ENCODE data around the gene NINJ2.

NINJ2 gene

DNA sequence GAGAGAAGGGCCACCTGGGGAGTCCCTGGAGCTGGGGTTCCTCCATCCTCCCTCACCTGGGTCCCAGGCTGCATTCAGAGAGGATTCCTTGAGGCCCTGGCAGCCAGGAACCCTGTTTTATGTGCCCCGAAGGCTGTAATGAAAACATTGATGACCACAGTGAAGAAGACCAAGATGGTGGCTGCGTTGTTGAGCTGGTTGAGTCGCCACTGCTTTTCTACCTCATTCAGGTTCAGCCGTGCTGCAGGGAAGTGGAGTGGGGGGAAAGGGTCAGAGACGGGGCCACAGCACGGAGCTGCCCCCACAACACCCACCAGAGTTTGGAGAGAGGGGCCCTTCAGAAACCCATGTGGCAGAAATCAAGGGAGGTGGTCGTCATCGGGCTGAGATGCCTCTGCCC is 98.1 kb downstream of the NINJ2 start:
- no peaks in the 10 kb centered on the region for H3K9me3 ChIP-seq (ENCODE audit: control insufficient read depth in 1 of 2, low read length in 2 of 2)

DNA sequence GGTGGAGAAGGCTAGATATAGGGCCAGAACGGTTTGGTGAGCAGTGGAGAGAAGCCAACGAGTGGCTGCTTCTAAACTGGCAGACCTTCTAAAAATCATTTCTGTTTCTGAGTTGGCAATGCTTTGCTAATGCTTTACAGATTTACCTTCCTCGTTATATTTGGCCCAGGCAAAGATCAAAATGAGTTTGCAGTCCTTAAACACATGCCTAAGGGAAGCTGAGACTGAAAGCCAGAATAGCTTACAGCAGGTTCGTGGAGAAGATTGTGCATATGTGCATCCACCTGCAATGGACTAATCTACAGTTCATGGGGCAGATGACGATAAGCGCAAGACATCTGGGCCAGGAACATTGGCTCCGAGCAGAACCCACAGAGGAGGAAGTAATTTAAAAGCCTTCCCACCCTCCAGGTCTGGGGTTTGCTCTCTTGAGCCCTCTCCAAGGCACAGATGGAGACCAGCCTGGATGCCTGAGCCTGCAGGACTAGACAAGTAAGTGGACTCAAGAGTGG is 99.4 kb downstream of the NINJ2 start:
- H3K4me3 ChIP-seq (ENCODE audit: low read depth in 1 of 2, low read length in 2 of 2) = peak overlapping the region; percentile 1 to 10
- no peaks in the 10 kb centered on the region for H3K9me3 ChIP-seq (ENCODE audit: control insufficient read depth in 1 of 2, low read length in 2 of 2)
- H3K4me1 ChIP-seq (ENCODE audit: control insufficient read depth in 1 of 2, insufficient read depth in 2 of 2, low read length in 2 of 2) = peaks cover 5 to 31% of the 10 kb centered on the region in 2 donors
- H3K9ac ChIP-seq (ENCODE audit: low read depth in 1 of 2, low read length in 2 of 2) = no peak overlapping the region
- H3K27me3 ChIP-seq (ENCODE audit: control insufficient read depth in 1 of 2, insufficient read depth in 2 of 2, low read length in 2 of 2) = no peaks in the 10 kb centered on the region
- H3K36me3 ChIP-seq (ENCODE audit: control insufficient read depth in 1 of 2, insufficient read depth in 2 of 2, low read length in 2 of 2) = no peaks in the 10 kb centered on the region
- H3K27ac ChIP-seq (ENCODE audit: low read depth, low read length) = no peak overlapping the region

More for the DNA sequence above, 98.1 kb downstream of the NINJ2 start:
- H3K27me3 ChIP-seq (ENCODE audit: control insufficient read depth in 1 of 2, insufficient read depth in 2 of 2, low read length in 2 of 2) = no peaks in the 10 kb centered on the region
- no peak overlapping the region for H3K27ac ChIP-seq (ENCODE audit: low read depth, low read length)
- no peak overlapping the region for H3K4me3 ChIP-seq (ENCODE audit: low read depth in 1 of 2, low read length in 2 of 2)
- no peak overlapping the region for H3K9ac ChIP-seq (ENCODE audit: low read depth in 1 of 2, low read length in 2 of 2)
- H3K36me3 ChIP-seq (ENCODE audit: control insufficient read depth in 1 of 2, insufficient read depth in 2 of 2, low read length in 2 of 2) = no peaks in the 10 kb centered on the region
- H3K4me1 ChIP-seq (ENCODE audit: control insufficient read depth in 1 of 2, insufficient read depth in 2 of 2, low read length in 2 of 2) = peaks cover 17 to 43% of the 10 kb centered on the region in 2 donors

DNA sequence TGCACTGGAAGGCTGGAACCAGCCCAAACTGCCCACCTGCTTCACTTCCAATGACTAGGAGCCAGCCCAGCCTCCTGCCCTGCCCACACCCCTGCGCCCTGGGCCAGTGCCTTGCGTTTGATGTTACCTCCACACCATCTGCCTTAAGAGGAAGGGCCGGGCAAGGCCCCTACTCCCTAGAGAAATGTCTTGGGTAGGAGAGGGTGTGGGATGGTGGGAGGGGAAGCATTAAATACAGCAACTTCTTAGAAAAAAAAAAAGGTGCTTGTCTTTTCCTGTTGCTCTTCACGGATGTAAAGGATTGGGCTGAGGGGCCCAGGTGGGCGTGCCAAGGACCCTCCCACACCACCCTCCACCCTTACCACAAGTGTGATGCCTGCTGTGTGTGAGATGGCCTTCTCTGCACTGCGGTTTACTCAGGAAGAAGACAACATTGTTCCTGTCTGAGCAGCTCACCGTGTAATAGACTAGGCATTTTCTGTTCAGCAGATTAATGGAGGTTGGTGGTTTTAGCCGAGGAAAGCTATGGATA is 99.9 kb downstream of the NINJ2 start:
- no peaks in the 10 kb centered on the region for H3K9me3 ChIP-seq (ENCODE audit: control insufficient read depth in 1 of 2, low read length in 2 of 2)
- peak overlapping the region in 1 of 2 donors; percentile 10 for H3K4me3 ChIP-seq (ENCODE audit: low read depth in 1 of 2, low read length in 2 of 2)
- no peak overlapping the region for H3K27ac ChIP-seq (ENCODE audit: low read depth, low read length)
- H3K9ac ChIP-seq (ENCODE audit: low read depth in 1 of 2, low read length in 2 of 2) = peak overlapping the region in 1 of 2 donors; percentile 12
- H3K27me3 ChIP-seq (ENCODE audit: control insufficient read depth in 1 of 2, insufficient read depth in 2 of 2, low read length in 2 of 2) = no peaks in the 10 kb centered on the region
- H3K36me3 ChIP-seq (ENCODE audit: control insufficient read depth in 1 of 2, insufficient read depth in 2 of 2, low read length in 2 of 2) = no peaks in the 10 kb centered on the region
- peaks cover 2 to 27% of the 10 kb centered on the region in 2 donors for H3K4me1 ChIP-seq (ENCODE audit: control insufficient read depth in 1 of 2, insufficient read depth in 2 of 2, low read length in 2 of 2)

- no peaks in the 10 kb centered on the region for H3K36me3 ChIP-seq (ENCODE audit: control insufficient read depth in 1 of 2, insufficient read depth in 2 of 2, low read length in 2 of 2)
- H3K27ac ChIP-seq (ENCODE audit: low read depth, low read length) = no peak overlapping the region
- H3K4me3 ChIP-seq (ENCODE audit: low read depth in 1 of 2, low read length in 2 of 2) = no peak overlapping the region
- peaks cover 0 to 24% of the 10 kb centered on the region in 2 donors for H3K4me1 ChIP-seq (ENCODE audit: control insufficient read depth in 1 of 2, insufficient read depth in 2 of 2, low read length in 2 of 2)
- H3K27me3 ChIP-seq (ENCODE audit: control insufficient read depth in 1 of 2, insufficient read depth in 2 of 2, low read length in 2 of 2) = no peaks in the 10 kb centered on the region
- no peak overlapping the region for H3K9ac ChIP-seq (ENCODE audit: low read depth in 1 of 2, low read length in 2 of 2)
- no peaks in the 10 kb centered on the region for H3K9me3 ChIP-seq (ENCODE audit: control insufficient read depth in 1 of 2, low read length in 2 of 2)
These were observed 100.6 kb downstream of the NINJ2 start for GRCh38 chr12:562634-563033.

DNA sequence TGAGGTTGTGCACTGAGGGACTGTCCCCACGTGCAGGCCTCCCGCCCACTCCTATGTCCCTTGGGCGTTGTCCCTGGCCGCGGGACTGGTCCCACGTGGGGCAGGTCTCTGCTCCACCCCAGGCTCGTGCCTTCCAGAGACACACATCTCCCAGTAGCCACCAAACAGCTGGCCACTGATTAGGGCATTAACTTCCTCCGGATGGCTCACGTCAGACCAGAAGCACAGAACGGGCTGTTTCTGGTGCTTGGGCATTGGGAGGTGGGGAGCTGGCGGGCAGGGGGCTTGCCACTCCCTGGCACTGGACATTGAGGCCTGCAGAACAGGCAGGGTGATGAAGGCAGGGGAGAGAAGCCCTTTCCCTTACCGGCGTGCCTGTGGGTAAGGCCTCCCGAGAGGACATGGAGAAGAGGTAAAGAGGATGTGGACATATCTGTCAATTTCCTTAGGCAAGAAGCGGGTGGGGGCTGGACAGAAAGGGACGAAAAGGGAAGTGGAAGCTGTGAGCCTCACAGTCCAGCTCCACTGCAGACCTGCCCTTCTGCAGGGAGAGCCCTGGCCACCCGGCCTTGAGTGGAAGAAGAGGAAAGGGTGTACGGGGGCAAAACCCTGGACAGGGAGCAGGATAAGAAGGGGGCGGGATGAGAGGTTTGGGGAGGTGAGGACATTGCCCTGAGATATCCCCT is 101.2 kb downstream of the NINJ2 start:
- H3K27ac ChIP-seq (ENCODE audit: low read depth, low read length) = no peak overlapping the region
- H3K27me3 ChIP-seq (ENCODE audit: control insufficient read depth in 1 of 2, insufficient read depth in 2 of 2, low read length in 2 of 2) = no peaks in the 10 kb centered on the region
- peaks cover 0 to 24% of the 10 kb centered on the region in 2 donors for H3K4me1 ChIP-seq (ENCODE audit: control insufficient read depth in 1 of 2, insufficient read depth in 2 of 2, low read length in 2 of 2)
- no peak overlapping the region for H3K4me3 ChIP-seq (ENCODE audit: low read depth in 1 of 2, low read length in 2 of 2)
- no peak overlapping the region for H3K9ac ChIP-seq (ENCODE audit: low read depth in 1 of 2, low read length in 2 of 2)
- no peaks in the 10 kb centered on the region for H3K36me3 ChIP-seq (ENCODE audit: control insufficient read depth in 1 of 2, insufficient read depth in 2 of 2, low read length in 2 of 2)
- no peaks in the 10 kb centered on the region for H3K9me3 ChIP-seq (ENCODE audit: control insufficient read depth in 1 of 2, low read length in 2 of 2)

DNA sequence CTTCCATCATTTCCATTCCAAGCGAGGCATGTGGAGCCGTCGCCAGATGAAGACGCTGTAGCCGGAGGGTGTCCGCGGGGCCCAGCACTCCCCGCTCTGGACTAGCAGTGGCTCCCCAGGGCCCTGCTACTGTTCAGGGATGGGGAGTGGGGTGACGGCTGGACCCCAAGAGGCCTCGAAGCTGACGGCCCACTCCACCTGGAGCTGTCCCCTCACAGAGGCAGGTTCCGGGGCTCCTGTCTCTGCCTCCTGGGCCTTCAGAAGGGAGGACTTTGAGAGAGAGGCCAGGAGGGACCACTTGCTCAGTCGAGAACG is 101.9 kb downstream of the NINJ2 start:
- Histone ChIP-seq H3K9ac (ENCODE audit: low read depth in 1 of 2, low read length in 2 of 2) (no peak overlapping the region), H3K27ac (ENCODE audit: low read depth, low read length) (no peak overlapping the region), H3K36me3 (ENCODE audit: control insufficient read depth in 1 of 2, insufficient read depth in 2 of 2, low read length in 2 of 2) (peaks cover 0 to 1% of the 10 kb centered on the region in 2 donors), H3K4me3 (ENCODE audit: low read depth in 1 of 2, low read length in 2 of 2) (no peak overlapping the region), H3K27me3 (ENCODE audit: control insufficient read depth in 1 of 2, insufficient read depth in 2 of 2, low read length in 2 of 2) (no peaks in the 10 kb centered on the region), H3K9me3 (ENCODE audit: control insufficient read depth in 1 of 2, low read length in 2 of 2) (no peaks in the 10 kb centered on the region), H3K4me1 (ENCODE audit: control insufficient read depth in 1 of 2, insufficient read depth in 2 of 2, low read length in 2 of 2) (peaks cover 0 to 24% of the 10 kb centered on the region in 2 donors)

GRCh38 chr12:560691-561390 is 102.4 kb downstream of the NINJ2 start:
- Histone ChIP-seq H3K36me3 (ENCODE audit: control insufficient read depth in 1 of 2, insufficient read depth in 2 of 2, low read length in 2 of 2) (peaks cover 0 to 3% of the 10 kb centered on the region in 2 donors), H3K27ac (ENCODE audit: low read depth, low read length) (no peak overlapping the region), H3K27me3 (ENCODE audit: control insufficient read depth in 1 of 2, insufficient read depth in 2 of 2, low read length in 2 of 2) (no peaks in the 10 kb centered on the region), H3K4me3 (ENCODE audit: low read depth in 1 of 2, low read length in 2 of 2) (no peak overlapping the region), H3K9me3 (ENCODE audit: control insufficient read depth in 1 of 2, low read length in 2 of 2) (no peaks in the 10 kb centered on the region), H3K9ac (ENCODE audit: low read depth in 1 of 2, low read length in 2 of 2) (no peak overlapping the region), H3K4me1 (ENCODE audit: control insufficient read depth in 1 of 2, insufficient read depth in 2 of 2, low read length in 2 of 2) (peaks cover 0 to 24% of the 10 kb centered on the region in 2 donors)

DNA sequence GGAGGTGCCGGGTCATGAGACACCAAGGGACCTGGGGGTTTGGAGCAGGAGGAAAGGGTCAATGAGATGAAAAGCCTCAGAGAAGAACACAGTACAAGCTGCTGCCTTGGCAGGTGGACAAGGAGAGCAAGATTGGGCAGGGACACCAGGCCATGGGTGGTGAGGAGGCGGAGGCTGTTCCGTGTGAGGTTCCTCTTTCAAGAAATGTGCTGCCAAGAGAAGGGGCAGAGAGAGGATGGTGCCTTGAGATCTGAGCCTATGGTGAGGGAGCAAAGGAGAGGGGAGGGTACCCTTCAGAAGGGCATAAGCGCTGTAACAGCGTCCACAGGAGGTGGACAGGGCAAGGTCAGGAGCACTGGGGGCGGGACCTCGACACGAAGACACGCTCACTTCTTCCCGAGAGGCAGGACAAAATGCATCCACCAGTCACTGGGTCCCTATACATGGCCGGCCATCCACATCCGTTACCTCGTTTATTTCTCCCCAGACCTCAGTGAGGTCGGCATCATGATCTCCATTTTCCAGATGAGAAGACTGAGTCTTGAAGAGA is 103.3 kb downstream of the NINJ2 start:
- H3K27ac ChIP-seq (ENCODE audit: low read depth, low read length) = no peak overlapping the region
- no peak overlapping the region for H3K9ac ChIP-seq (ENCODE audit: low read depth in 1 of 2, low read length in 2 of 2)
- H3K9me3 ChIP-seq (ENCODE audit: control insufficient read depth in 1 of 2, low read length in 2 of 2) = no peaks in the 10 kb centered on the region
- H3K36me3 ChIP-seq (ENCODE audit: control insufficient read depth in 1 of 2, insufficient read depth in 2 of 2, low read length in 2 of 2) = peaks cover 0 to 3% of the 10 kb centered on the region in 2 donors
- peaks cover 0 to 24% of the 10 kb centered on the region in 2 donors for H3K4me1 ChIP-seq (ENCODE audit: control insufficient read depth in 1 of 2, insufficient read depth in 2 of 2, low read length in 2 of 2)
- H3K27me3 ChIP-seq (ENCODE audit: control insufficient read depth in 1 of 2, insufficient read depth in 2 of 2, low read length in 2 of 2) = no peaks in the 10 kb centered on the region
- no peak overlapping the region for H3K4me3 ChIP-seq (ENCODE audit: low read depth in 1 of 2, low read length in 2 of 2)

- peaks cover 0 to 3% of the 10 kb centered on the region in 2 donors for H3K36me3 ChIP-seq (ENCODE audit: control insufficient read depth in 1 of 2, insufficient read depth in 2 of 2, low read length in 2 of 2)
- H3K9ac ChIP-seq (ENCODE audit: low read depth in 1 of 2, low read length in 2 of 2) = no peak overlapping the region
- H3K9me3 ChIP-seq (ENCODE audit: control insufficient read depth in 1 of 2, low read length in 2 of 2) = no peaks in the 10 kb centered on the region
- no peak overlapping the region for H3K4me3 ChIP-seq (ENCODE audit: low read depth in 1 of 2, low read length in 2 of 2)
- H3K4me1 ChIP-seq (ENCODE audit: control insufficient read depth in 1 of 2, insufficient read depth in 2 of 2, low read length in 2 of 2) = peaks cover 0 to 23% of the 10 kb centered on the region in 2 donors
- no peaks in the 10 kb centered on the region for H3K27me3 ChIP-seq (ENCODE audit: control insufficient read depth in 1 of 2, insufficient read depth in 2 of 2, low read length in 2 of 2)
- H3K27ac ChIP-seq (ENCODE audit: low read depth, low read length) = no peak overlapping the region
These were observed 103.9 kb downstream of the NINJ2 start for GRCh38 chr12:559208-559905.
